OCI-LY7 (cell line): ENCODE data around the gene TRIM67. TPM values are rescaled to one million over a fixed set of nuclear protein-coding genes. Genes with fewer than 3 reads are reported as not detected.

Source experiments
- BruUV-seq: library from RNA; stranded (reverse); fragments of 400-500 nt; replicated peaks from 2 replicates; lab custom pipeline; 2021; lab: Mats Ljungman, UMichigan
- CTCF ChIA-PET: fragments of 300-600 bp; sonication (Branson Sonifier 250); formaldehyde crosslinking; loops from one replicate; lab custom pipeline; 2022; ENCODE audit warnings: antibody characterized with exemption; ENCODE audit not compliant: unreplicated experiment; lab: Charles Lee
- POLR2A ChIA-PET: fragments of 300-600 bp; sonication (Branson Sonifier 250); formaldehyde crosslinking; loops from one replicate; lab custom pipeline; 2022; ENCODE audit warnings: antibody characterized with exemption; lab: Charles Lee
- DNase-seq: peaks from one replicate; pipeline ENCODE4 v3.0.0-alpha.2; 2015; ENCODE audit warnings: low spot score
- H2AFZ ChIP-seq: fragments of 200-600 bp; sonication (generic), shearing (Covaris generic); 2 replicates; pipeline ENCODE4 v1.6.1; 2014; ENCODE audit warnings: mild to moderate bottlenecking, antibody characterized with exemption, low read length, moderate library complexity
- H3K27ac ChIP-seq: fragments of 200-600 bp; sonication (generic); 2 replicates; pipeline ENCODE4 v1.5.1; 2014; ENCODE audit warnings: mixed run types, low read depth, mild to moderate bottlenecking, moderate library complexity, low read length, inconsistent platforms; ENCODE audit not compliant: poor library complexity, severe bottlenecking
- H3K36me3 ChIP-seq: fragments of 200-600 bp; sonication (generic); 2 replicates; pipeline ENCODE4 v1.6.1; 2014; ENCODE audit warnings: mild to moderate bottlenecking, antibody characterized with exemption, low read length, moderate library complexity, mixed read lengths; ENCODE audit not compliant: insufficient read depth
- H3K4me1 ChIP-seq: fragments of 200-600 bp; sonication (generic); 2 replicates; pipeline ENCODE4 v1.5.1; 2014; ENCODE audit warnings: mild to moderate bottlenecking, low read length; ENCODE audit not compliant: insufficient read depth, poor library complexity, severe bottlenecking
- H3K4me2 ChIP-seq: fragments of 200-600 bp; sonication (generic); 2 replicates; pipeline ENCODE4 v1.6.1; 2014; ENCODE audit warnings: mild to moderate bottlenecking, low read length
- H3K4me3 ChIP-seq: fragments of 200-600 bp; sonication (generic); 2 replicates; pipeline ENCODE4 v1.5.1; 2014; ENCODE audit warnings: mild to moderate bottlenecking, low read depth, low read length; ENCODE audit not compliant: poor library complexity, severe bottlenecking
- H3K79me2 ChIP-seq: fragments of 200-600 bp; sonication (generic); 2 replicates; pipeline ENCODE4 v1.6.1; 2016; ENCODE audit warnings: low read depth, mild to moderate bottlenecking, low read length, moderate library complexity, mixed read lengths; ENCODE audit not compliant: insufficient read depth
- H3K9me2 ChIP-seq: fragments of 200-600 bp; sonication (generic); 2 replicates; pipeline ENCODE4 v1.6.1; 2016; ENCODE audit warnings: mild to moderate bottlenecking, low read length, mixed read lengths; ENCODE audit not compliant: insufficient read depth
- H3K9me3 ChIP-seq: fragments of 200-600 bp; sonication (generic); 2 replicates; pipeline ENCODE4 v1.6.1; 2014; ENCODE audit warnings: mild to moderate bottlenecking, mixed run types, low read length, mixed read lengths
- H4K20me1 ChIP-seq: fragments of 200-600 bp; sonication (generic); 2 replicates; pipeline ENCODE4 v1.6.1; 2014; ENCODE audit warnings: mild to moderate bottlenecking, antibody characterized with exemption, low read length, moderate library complexity, mixed read lengths; ENCODE audit not compliant: insufficient read depth
- CTCF ChIP-seq: fragments of 200-600 bp; sonication (generic); conservative IDR thresholded peaks from 2 replicates; pipeline ENCODE4 v1.5.1; 2014; ENCODE audit warnings: mild to moderate bottlenecking, antibody characterized with exemption, low read length, moderate library complexity, mixed read lengths
- EZH2phosphoT487 ChIP-seq: fragments of 200-600 bp; sonication (generic); IDR thresholded peaks from 2 replicates; pipeline ENCODE4 v1.6.1; 2018; ENCODE audit warnings: low read depth, borderline replicate concordance, mild to moderate bottlenecking, mixed run types, antibody characterized with exemption, low read length, moderate library complexity, mixed read lengths
- intact Hi-C: fragments of 100-400 bp; cut with micrococcal nuclease; formaldehyde crosslinking; loops from one replicate; pipeline ENCODE4 v1.10.0; 2022; ENCODE audit not compliant: unreplicated experiment
- total RNA-seq, 2 experiments: library from RNA; depleted of rRNA in 1 of 2; stranded (reverse); fragments of >200 nt in 1 of 2; shearing (Covaris generic) in 1 of 2; gene quantifications; 2 replicates each; pipeline ENCODE4 v1.2.3, GENCODE V29; 2014 to 2022

The TRIM67 gene
- total RNA-seq, 2 experiments from 2014 or later: 0.03 to 0.06 TPM

GRCh38 chr1:231177936-231178335, 16.1 kb downstream of the TRIM67 start:
- Histone ChIP-seq H3K4me1 (no peaks in the 10 kb centered on the region), H3K36me3 (no peaks in the 10 kb centered on the region), H3K9me2 (no peaks in the 10 kb centered on the region), H3K4me2 (no peak overlapping the region), H3K9me3 (no peaks in the 10 kb centered on the region), H3K4me3 (no peak overlapping the region), H4K20me1 (no peaks in the 10 kb centered on the region), H2AFZ (no peak overlapping the region), H3K79me2 (no peaks in the 10 kb centered on the region), H3K27ac (no peak overlapping the region)
- no peak for TF ChIP-seq EZH2phosphoT487
- no peak for TF ChIP-seq CTCF
- BruUV-seq: no TSS peak
- no peak for DNase-seq
- CTCF ChIA-PET: no interaction called here
- POLR2A ChIA-PET: no interaction called here
- intact Hi-C loops: no loop called here

GRCh38 chr1:231178970-231179369, 17.1 kb downstream of the TRIM67 start:
- no peaks in the 10 kb centered on the region for H3K9me2 ChIP-seq
- intact Hi-C loops: no loop called here
- H3K4me1 ChIP-seq: no peaks in the 10 kb centered on the region
- no peak overlapping the region for H3K4me3 ChIP-seq
- no peaks in the 10 kb centered on the region for H3K36me3 ChIP-seq
- H3K27ac ChIP-seq: no peak overlapping the region
- CTCF ChIA-PET: no interaction called here
- H3K4me2 ChIP-seq: no peak overlapping the region
- no peaks in the 10 kb centered on the region for H3K9me3 ChIP-seq
- DNase-seq: no peak
- TF ChIP-seq CTCF (no peak), EZH2phosphoT487 (no peak)
- no peak overlapping the region for H2AFZ ChIP-seq
- H4K20me1 ChIP-seq: no peaks in the 10 kb centered on the region
- POLR2A ChIA-PET: no interaction called here
- H3K79me2 ChIP-seq: no peaks in the 10 kb centered on the region
- BruUV-seq: no TSS peak

- POLR2A ChIA-PET: no interaction called here
- no peak overlapping the region for H2AFZ ChIP-seq
- TF ChIP-seq CTCF (no peak), EZH2phosphoT487 (no peak)
- no peak overlapping the region for H3K4me3 ChIP-seq
- no peaks in the 10 kb centered on the region for H3K9me3 ChIP-seq
- H4K20me1 ChIP-seq: no peaks in the 10 kb centered on the region
- H3K79me2 ChIP-seq: no peaks in the 10 kb centered on the region
- intact Hi-C loops: no loop called here
- no peaks in the 10 kb centered on the region for H3K9me2 ChIP-seq
- H3K4me1 ChIP-seq: no peaks in the 10 kb centered on the region
- no peak overlapping the region for H3K4me2 ChIP-seq
- CTCF ChIA-PET: no interaction called here
- no peak overlapping the region for H3K27ac ChIP-seq
- BruUV-seq: no TSS peak
- no peak for DNase-seq
- H3K36me3 ChIP-seq: no peaks in the 10 kb centered on the region
Observed at GRCh38 chr1:231180034-231180433, 18.2 kb downstream of the TRIM67 start.
